Fibroblast of skin of back (primary cell): Measurements from ENCODE around the gene OR5AK2. TPM values are rescaled to one million over a fixed set of nuclear protein-coding genes. Genes with fewer than 3 reads are reported as not detected.
"Not testable (repeated sequence)": the region's sequence is repeated elsewhere in the genome, so short reads cannot be mapped to it uniquely, and the experiment has no call there.

Experiments used
- DNase-seq: peaks from one replicate; pipeline ENCODE4 v3.0.0-alpha.2; 2013
- polyA plus RNA-seq, 2 experiments: library from polyadenylated mRNA; unstranded; fragments of 120-200 nt; gene quantifications; one replicate each; pipeline ENCODE4 v1.2.1, GENCODE V29; 2013; ENCODE audit not compliant: insufficient read length in 2 of 2

Gene OR5AK2
- not detected for polyA plus RNA-seq (2013, experiment 1 of 2; ENCODE audit: insufficient read length)
- not detected for polyA plus RNA-seq (2013, experiment 2 of 2; ENCODE audit: insufficient read length)

GRCh38 chr11:56988614-56989013 lies at the start of gene OR5AK2:
TSS of gene OR5AK2 (plus strand) at chr11:56988914. CDS start at chr11:56988914, 0 bp downstream.
- no peak for DNase-seq

- not testable (repeated sequence) for DNase-seq
Observed at GRCh38 chr11:56945526-56945925, 43.2 kb upstream of the OR5AK2 start.

GRCh38 chr11:56948991-56949515 lies 39.7 kb upstream of the OR5AK2 start:
- DNase-seq: no peak

- peak; percentile 22 for DNase-seq
Observed at GRCh38 chr11:56950510-56950909, 38.2 kb upstream of the OR5AK2 start.

GRCh38 chr11:56953907-56954306 lies 34.8 kb upstream of the OR5AK2 start:
- DNase-seq: not testable (repeated sequence)

- no peak for DNase-seq
Observed at GRCh38 chr11:56961609-56962008, 27.1 kb upstream of the OR5AK2 start.

- DNase-seq: no peak
Observed at GRCh38 chr11:56967726-56968125, 21.0 kb upstream of the OR5AK2 start.

- no peak for DNase-seq
Observed at GRCh38 chr11:56968524-56968923, 20.2 kb upstream of the OR5AK2 start.

- no peak for DNase-seq
Observed at GRCh38 chr11:56977314-56977713, 11.4 kb upstream of the OR5AK2 start.

- DNase-seq: no peak
Observed at GRCh38 chr11:56990702-56991101, 2.0 kb downstream of the OR5AK2 start.

- DNase-seq: no peak
Observed at GRCh38 chr11:56994532-56994931, 5.8 kb downstream of the OR5AK2 start.

- peak; percentile 9 for DNase-seq
Observed at GRCh38 chr11:57001674-57002401, 13.1 kb downstream of the OR5AK2 start.

GRCh38 chr11:57008373-57008772 lies 19.7 kb downstream of the OR5AK2 start:
- no peak for DNase-seq

- DNase-seq: no peak
Observed at GRCh38 chr11:57015679-57016078, 27.0 kb downstream of the OR5AK2 start.

GRCh38 chr11:57031556-57031955 lies 42.8 kb downstream of the OR5AK2 start:
- no peak for DNase-seq
